ENCODE measurements around the gene ATPAF1.

Gene ATPAF1

DNA sequence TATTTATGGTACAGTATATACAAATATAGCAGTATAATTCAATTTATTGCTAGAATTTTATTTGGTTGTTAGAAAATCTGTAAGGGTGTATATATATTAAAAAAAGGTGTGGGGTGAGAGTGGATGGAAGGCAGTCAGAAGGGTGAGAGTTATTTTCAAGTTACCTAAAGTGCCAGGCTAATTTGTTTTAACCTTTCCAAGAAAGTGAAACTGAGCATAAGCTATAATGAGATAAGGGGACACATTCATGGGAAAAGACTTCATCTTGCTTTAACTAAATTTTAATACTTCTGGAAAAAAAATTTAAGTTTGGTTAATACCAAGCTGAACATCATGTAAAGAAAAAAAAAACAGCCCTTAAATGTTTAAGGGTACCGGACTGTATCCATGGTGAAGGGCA, 8.4 kb upstream of the ATPAF1 start:
- TF ChIP-seq, protein P1, sequence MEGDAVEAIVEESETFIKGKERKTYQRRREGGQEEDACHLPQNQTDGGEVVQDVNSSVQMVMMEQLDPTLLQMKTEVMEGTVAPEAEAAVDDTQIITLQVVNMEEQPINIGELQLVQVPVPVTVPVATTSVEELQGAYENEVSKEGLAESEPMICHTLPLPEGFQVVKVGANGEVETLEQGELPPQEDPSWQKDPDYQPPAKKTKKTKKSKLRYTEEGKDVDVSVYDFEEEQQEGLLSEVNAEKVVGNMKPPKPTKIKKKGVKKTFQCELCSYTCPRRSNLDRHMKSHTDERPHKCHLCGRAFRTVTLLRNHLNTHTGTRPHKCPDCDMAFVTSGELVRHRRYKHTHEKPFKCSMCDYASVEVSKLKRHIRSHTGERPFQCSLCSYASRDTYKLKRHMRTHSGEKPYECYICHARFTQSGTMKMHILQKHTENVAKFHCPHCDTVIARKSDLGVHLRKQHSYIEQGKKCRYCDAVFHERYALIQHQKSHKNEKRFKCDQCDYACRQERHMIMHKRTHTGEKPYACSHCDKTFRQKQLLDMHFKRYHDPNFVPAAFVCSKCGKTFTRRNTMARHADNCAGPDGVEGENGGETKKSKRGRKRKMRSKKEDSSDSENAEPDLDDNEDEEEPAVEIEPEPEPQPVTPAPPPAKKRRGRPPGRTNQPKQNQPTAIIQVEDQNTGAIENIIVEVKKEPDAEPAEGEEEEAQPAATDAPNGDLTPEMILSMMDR (IDR thresholded peaks at IDR 0.05), result no peak

DNA sequence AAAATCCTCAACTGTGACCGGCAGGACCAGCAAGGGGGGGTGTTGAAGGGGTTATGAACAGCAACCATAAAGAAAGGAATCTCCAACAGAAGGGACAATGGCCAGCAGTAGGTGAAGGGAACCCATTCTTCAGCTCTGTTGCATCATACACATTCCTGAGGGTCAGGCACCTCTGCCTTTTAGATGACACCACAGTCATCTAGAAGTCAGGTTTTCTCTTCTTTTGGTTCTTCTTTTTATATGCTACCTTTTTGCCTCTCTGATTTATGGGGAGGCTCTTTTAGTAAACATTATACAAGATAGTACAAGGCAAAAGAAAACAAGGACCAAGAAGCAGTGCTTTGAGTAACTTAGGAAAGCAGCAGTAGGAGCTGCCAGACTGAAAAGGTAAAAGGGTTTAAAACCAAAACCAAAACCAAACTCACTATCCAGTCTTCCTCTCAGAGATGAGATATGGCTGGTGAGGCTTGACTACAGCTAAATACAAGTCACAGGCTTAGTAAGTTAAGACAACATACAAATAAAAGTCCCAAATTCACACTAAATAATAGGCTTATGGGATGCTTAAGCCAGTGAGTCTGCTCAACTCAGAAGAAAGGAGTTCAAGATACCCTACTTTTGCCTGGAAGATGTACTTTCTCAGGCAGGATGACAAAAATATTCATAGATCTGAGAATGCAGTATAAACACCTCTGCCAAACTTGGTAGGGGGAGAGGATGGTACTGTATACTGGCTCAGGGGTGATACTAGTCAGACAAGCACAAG, 7.6 kb upstream of the ATPAF1 start:
- TF ChIP-seq, protein P1 (IDR thresholded peaks at IDR 0.05), result no peak

DNA sequence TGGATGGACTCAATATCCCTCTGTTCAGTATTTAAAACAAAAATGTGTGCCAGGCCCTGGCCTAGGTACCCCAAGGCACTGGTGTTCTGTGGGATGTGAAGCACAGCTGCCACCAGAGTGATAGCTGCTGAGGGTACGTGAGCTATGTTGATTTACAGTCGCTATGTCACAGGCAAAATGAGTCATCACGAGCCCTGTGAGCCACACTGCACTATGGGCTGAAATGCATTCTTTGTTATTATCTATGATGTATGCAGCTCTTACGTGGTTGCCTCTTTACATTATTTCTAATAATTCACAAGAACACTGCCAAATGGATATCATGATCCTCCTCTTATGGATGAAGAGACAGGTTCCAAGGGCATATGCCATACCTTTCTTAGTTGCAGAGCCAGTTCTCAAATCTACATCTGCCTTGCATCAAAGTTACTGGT, 5.6 kb upstream of the ATPAF1 start:
- TF ChIP-seq, protein P1 (IDR thresholded peaks at IDR 0.05), result no peak

DNA sequence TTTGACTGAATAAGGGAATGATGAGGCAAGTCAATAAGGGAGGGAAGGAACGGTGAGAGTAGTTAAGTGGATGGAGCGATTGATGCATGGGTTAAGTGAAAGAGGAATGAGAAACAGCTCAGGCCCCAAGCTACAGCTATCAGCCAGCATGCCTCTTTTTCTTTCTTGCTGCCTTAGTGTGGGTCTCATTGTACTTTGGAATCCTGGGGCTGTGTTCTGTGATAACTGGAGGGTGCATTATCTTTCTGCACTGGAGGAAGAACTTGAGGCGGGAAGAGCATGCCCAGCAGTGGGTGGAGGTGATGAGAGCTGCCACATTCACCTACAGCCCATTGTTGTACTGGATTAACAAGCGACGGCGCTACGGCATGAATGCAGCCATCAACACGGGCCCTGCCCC, 4.5 kb upstream of the ATPAF1 start:
- TF ChIP-seq, protein P1 (IDR thresholded peaks at IDR 0.05), result no peak

DNA sequence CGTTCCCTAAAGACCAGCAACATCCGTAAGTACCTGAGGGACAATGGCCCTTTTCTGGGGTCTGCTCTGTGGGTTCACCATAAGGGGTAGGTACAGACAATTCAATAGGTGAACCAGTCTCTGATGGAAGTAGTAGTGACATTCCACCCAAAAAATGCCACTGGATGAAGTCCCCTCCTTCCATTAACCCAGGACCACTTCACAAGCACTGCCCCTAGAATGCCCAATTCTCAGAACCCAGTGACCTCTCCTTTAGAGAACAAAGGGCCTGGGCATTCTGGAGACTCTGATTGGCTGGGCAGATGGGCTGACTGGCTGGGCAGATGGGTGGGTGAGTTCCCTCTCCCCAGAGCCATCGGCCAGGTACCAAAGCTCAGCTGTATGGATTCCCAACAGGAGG, 3.4 kb upstream of the ATPAF1 start, which contains the start of gene TEX38:
Gene TEX38 (plus strand): TSS at position 301 of the 400 bp plus-strand sequence. CDS start 81 bp downstream, at position 382.
- TF ChIP-seq, protein P1 (IDR thresholded peaks at IDR 0.05), result no peak

DNA sequence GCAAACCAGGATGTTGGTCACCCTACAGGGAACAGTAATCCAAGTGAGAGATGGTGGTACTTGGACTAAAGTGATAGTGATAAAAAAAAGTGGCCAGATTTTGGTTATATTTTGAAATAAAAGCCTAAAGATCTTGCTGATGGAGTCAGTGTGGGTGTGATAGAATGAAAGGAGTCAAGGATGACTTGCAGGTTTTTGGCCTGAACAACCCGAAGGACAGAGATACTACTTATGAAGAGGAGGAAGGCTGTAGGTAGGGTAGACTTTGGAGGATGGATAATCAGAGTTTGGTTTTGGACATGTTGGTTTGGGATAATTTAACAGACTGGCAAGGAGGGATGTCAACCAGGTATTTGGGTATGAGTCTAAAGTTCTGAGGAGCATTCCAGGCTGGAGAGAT, 2.0 kb upstream of the ATPAF1 start:
- TF ChIP-seq, protein P1 (IDR thresholded peaks at IDR 0.05), result no peak

DNA sequence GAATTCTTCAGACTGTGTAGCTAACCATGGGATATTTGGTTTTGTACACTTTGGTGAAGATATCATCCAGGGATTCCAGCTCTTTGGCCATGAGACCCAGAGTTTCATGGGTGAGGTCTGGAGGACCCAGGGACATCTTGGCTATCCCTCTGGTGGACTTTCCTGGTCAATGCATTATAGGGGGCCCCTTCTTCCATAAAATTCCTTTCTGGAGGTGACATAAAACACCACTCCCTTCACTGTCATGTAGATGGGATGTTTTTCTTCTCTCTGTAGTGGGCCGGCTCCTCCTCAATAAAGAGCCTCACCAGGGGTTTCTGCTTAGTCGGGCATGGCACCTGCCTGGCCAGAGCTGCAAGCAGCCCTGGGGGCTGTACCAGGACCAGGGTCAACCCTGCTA, 2.2 kb downstream of the ATPAF1 start:
- TF ChIP-seq, protein P1 (IDR thresholded peaks at IDR 0.05), result no peak

Measured in LNCAP (cell line).